NCI-H1105 (cell line): ENCODE measurements around the gene PRR20E.
A peak's percentile ranks its signal among the peaks of the same experiment; 100 is the strongest.
"Not testable (repeated sequence)": the region's sequence is repeated elsewhere in the genome, so short reads cannot be mapped to it uniquely, and the experiment has no call there.

Experiments used
- DNase-seq: peaks from one replicate; lab custom pipeline; 2025; lab: John Stamatoyannopoulos, UW

Gene PRR20E

GRCh38 chr13:57166897-57167296 is at the start of gene PRR20E:
TSS of gene PRR20E (plus strand) at chr13:57167197. CDS start at chr13:57167584, 387 bp downstream.
- not testable (repeated sequence) for DNase-seq

- DNase-seq: peak; percentile 78
Observed at GRCh38 chr13:57123681-57124080, 43.3 kb upstream of the PRR20E start.

DNA sequence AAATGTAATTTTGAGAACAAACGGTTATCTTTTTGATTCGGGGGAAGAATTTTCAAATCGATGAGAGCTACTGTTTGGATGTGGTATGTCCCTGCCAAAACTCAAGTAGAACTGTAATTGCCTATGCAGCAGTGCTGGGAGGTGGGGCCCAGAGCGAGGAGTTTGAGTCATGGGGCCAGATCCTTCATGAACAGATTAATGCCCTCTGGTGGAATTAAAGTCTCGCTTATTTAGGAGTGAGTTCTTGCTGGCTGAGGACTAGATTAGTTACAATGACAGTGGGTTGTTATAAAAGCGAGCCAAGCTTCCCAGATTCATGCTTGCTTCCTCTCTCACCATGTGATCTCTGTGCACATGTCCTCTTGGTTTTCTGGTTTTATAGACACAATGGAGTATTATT is 38.1 kb upstream of the PRR20E start:
- DNase-seq: no peak

- no peak for DNase-seq
Observed at GRCh38 chr13:57136093-57136492, 30.9 kb upstream of the PRR20E start.

DNA sequence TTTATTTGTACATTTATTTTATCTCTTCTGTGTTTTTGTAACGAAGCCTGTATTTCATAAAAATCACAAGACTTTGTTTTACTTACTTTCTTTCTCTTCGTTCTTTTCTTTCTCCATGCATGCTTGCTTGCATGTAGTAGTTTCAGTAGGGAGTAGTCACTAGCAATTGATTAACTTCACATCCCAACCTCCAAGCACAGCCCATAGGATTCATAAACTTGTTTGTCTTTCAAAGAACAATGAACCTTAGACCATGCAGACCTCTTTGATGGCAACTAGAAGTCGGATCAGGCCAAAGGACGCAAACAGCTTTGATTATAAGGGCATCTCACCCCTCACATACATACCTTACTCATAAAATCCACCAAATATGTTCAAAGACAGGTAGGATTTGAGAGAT is 29.4 kb upstream of the PRR20E start:
- DNase-seq: no peak

DNA sequence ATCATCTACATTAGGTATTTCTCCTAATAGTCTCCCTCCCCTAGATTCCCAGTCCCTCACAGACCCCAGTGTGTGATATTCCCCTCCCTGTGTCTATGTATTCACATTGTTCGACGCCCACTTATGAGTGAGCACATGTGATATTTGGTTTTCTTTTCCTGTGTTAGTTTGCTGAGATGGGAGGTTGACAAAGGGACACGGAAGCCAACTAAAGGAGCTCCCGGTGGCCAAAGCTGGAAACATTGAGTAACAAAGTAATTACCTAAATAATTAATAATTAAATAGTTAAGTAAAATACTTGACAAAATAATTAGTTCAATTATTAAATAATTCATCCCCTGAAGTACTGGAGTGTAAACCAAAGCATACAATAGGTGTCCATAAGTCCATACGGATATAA is 28.0 kb upstream of the PRR20E start:
- DNase-seq: no peak

- DNase-seq: not testable (repeated sequence)
Observed at GRCh38 chr13:57139781-57140180, 27.2 kb upstream of the PRR20E start.

- not testable (repeated sequence) for DNase-seq
Observed at GRCh38 chr13:57140235-57140968, 26.6 kb upstream of the PRR20E start, which contains the start of gene PRR20A. TSS of gene PRR20A (plus strand) at chr13:57140918. CDS start at chr13:57141305, 387 bp downstream.

GRCh38 chr13:57147188-57147587 is 19.8 kb upstream of the PRR20E start, which contains the start of gene PRR20B:
TSS of gene PRR20B (plus strand) at chr13:57147488. CDS start at chr13:57147875, 387 bp downstream.
- DNase-seq: not testable (repeated sequence)

GRCh38 chr13:57148106-57148505 is 18.9 kb upstream of the PRR20E start:
- not testable (repeated sequence) for DNase-seq

- not testable (repeated sequence) for DNase-seq
Observed at GRCh38 chr13:57153761-57154160, 13.2 kb upstream of the PRR20E start, which contains the start of gene PRR20C. TSS of gene PRR20C (plus strand) at chr13:57154061. CDS start at chr13:57154448, 387 bp downstream.

DNA sequence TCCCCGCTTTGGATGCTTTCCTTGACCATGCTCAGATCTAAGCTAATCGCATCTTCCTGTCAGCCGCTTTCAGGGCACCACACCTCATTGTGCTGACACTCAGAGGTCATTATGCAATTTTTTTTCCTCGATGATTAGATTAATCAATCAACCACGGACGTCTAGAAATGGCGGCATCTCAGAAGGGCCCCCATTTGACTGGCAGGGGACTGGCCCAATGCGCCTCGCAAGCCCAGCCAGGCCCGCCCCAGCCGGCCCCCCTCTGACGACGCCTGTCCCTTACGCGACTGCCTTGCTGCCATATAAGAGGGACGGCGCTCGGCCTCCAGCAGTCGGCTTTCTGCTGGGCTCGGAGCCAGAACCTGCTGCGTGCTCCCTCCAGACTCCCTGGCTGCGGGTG is 6.7 kb upstream of the PRR20E start, which contains the start of gene PRR20D:
PRR20D (plus strand) TSS at position 301 of the 400 bp plus-strand sequence. CDS start 387 bp downstream, outside the sequence.
- DNase-seq: not testable (repeated sequence)

DNA sequence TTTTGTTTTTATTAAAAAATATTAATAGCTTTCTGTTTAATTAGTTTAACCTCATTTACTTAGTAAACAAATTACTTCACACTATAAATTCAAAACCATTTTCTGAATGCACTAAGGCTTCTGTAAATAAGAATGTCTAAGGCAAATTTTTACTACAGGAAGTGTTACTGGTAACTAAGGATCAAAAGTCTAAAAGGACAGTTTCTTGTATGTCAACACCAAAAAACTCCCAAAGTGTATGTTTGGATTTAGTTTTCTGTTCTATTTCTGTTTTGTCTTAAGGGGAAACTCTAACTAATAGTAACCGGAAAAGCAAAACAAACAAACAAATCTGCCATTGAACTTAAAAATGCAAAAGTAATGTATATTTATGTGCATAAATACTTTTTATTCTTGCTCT is 24.7 kb downstream of the PRR20E start:
- DNase-seq: no peak

GRCh38 chr13:57212989-57213388 is 46.0 kb downstream of the PRR20E start:
- DNase-seq: no peak
